Measurements from ENCODE around the gene NRXN3.

The NRXN3 gene

GRCh38 chr14:79351011-79351410 lies 1180.8 kb downstream of the NRXN3 start:
- no peak for DNase-seq (ENCODE audit: low spot score)

GRCh38 chr14:79352076-79352630 lies 1182.0 kb downstream of the NRXN3 start:
- no peak for DNase-seq (ENCODE audit: low spot score)

- DNase-seq (ENCODE audit: low spot score), result no peak
Observed at GRCh38 chr14:79354336-79354735, 1184.2 kb downstream of the NRXN3 start.

GRCh38 chr14:79356040-79356439 lies 1185.9 kb downstream of the NRXN3 start:
- peak; percentile 33 for DNase-seq (ENCODE audit: low spot score)

GRCh38 chr14:79357307-79357706 lies 1187.1 kb downstream of the NRXN3 start:
- no peak for DNase-seq (ENCODE audit: low spot score)

- DNase-seq (ENCODE audit: low spot score), result no peak
Observed at GRCh38 chr14:79363291-79363690, 1193.1 kb downstream of the NRXN3 start.

- DNase-seq (ENCODE audit: low spot score), result no peak
Observed at GRCh38 chr14:79369359-79370332, 1199.5 kb downstream of the NRXN3 start.

- no peak for DNase-seq (ENCODE audit: low spot score)
Observed at GRCh38 chr14:79370969-79371368, 1200.8 kb downstream of the NRXN3 start.

- no peak for DNase-seq (ENCODE audit: low spot score)
Observed at GRCh38 chr14:79373451-79373850, 1203.3 kb downstream of the NRXN3 start.

- no peak for DNase-seq (ENCODE audit: low spot score)
Observed at GRCh38 chr14:79375356-79375755, 1205.2 kb downstream of the NRXN3 start.

- no peak for DNase-seq (ENCODE audit: low spot score)
Observed at GRCh38 chr14:79376557-79376956, 1206.4 kb downstream of the NRXN3 start.

GRCh38 chr14:79378020-79378419 lies 1207.8 kb downstream of the NRXN3 start:
- DNase-seq (ENCODE audit: low spot score), result peak; percentile 23

GRCh38 chr14:79379266-79379665 lies 1209.1 kb downstream of the NRXN3 start:
- DNase-seq (ENCODE audit: low spot score), result no peak

GRCh38 chr14:79383031-79383430 lies 1212.9 kb downstream of the NRXN3 start:
- no peak for DNase-seq (ENCODE audit: low spot score)

- DNase-seq (ENCODE audit: low spot score), result no peak
Observed at GRCh38 chr14:79383475-79383874, 1213.3 kb downstream of the NRXN3 start.

GRCh38 chr14:79395061-79395460 lies 1224.9 kb downstream of the NRXN3 start:
- DNase-seq (ENCODE audit: low spot score), result no peak

GRCh38 chr14:79404874-79405511 lies 1234.8 kb downstream of the NRXN3 start:
- no peak for DNase-seq (ENCODE audit: low spot score)

GRCh38 chr14:79405512-79405910 lies 1235.3 kb downstream of the NRXN3 start:
- no peak for DNase-seq (ENCODE audit: low spot score)

GRCh38 chr14:79407572-79407971 lies 1237.4 kb downstream of the NRXN3 start:
- no peak for DNase-seq (ENCODE audit: low spot score)

GRCh38 chr14:79408696-79409095 lies 1238.5 kb downstream of the NRXN3 start:
- DNase-seq (ENCODE audit: low spot score), result no peak

GRCh38 chr14:79411403-79412174 lies 1241.4 kb downstream of the NRXN3 start:
- no peak for DNase-seq (ENCODE audit: low spot score)

- DNase-seq (ENCODE audit: low spot score), result no peak
Observed at GRCh38 chr14:79412822-79413221, 1242.6 kb downstream of the NRXN3 start.
